ENCODE data around the gene ASIP. TPM values are rescaled to one million over a fixed set of nuclear protein-coding genes. Genes with fewer than 3 reads are reported as not detected.
A peak's percentile ranks its signal among the peaks of the same experiment; 100 is the strongest.

ASIP gene
- total and polyA plus RNA-seq, 2 of the 13 experiments (the other 11 are each of a cell fraction or from before 2014, with no cell fraction given) = not detected

GRCh38 chr20:34215711-34216381 lies 25.4 kb upstream of the ASIP start (continued):
- TF ChIP-seq SIX4 (CRISPR knock-in tag; IDR thresholded peaks at IDR 0.05) (peak; percentile 39; the same call in 1 of the 2 replicates), HHEX (CRISPR knock-in tag; IDR thresholded peaks at IDR 0.05) (no peak), GTF3A (CRISPR knock-in tag; conservative IDR thresholded peaks at IDR 0.05) (no peak), ZNF660 (CRISPR knock-in tag; IDR thresholded peaks at IDR 0.05; ENCODE audit: borderline replicate concordance, low read depth) (no peak), MEIS2 (CRISPR knock-in tag; IDR thresholded peaks at IDR 0.05) (peak; percentile 45; the same call in 1 of the 2 replicates), ZFP36L2 (CRISPR knock-in tag; IDR thresholded peaks at IDR 0.05) (no peak), SRSF4 (IDR thresholded peaks at IDR 0.05; ENCODE audit: low read depth, low read length, poor library complexity, severe bottlenecking) (no peak), SNAPC2 (CRISPR knock-in tag; IDR thresholded peaks at IDR 0.05) (no peak), ARID4A (CRISPR knock-in tag; IDR thresholded peaks at IDR 0.05; ENCODE audit: borderline replicate concordance) (peak; percentile 71; the same call in 1 of the 2 replicates), MTF1 (CRISPR knock-in tag; IDR thresholded peaks at IDR 0.05) (no peak), ZNF256 (CRISPR knock-in tag; conservative IDR thresholded peaks at IDR 0.05) (no peak), ERF (CRISPR knock-in tag; IDR thresholded peaks at IDR 0.05) (peak; percentile 72; the same call in 1 of the 2 replicates)
- TF ChIP-seq, protein P1, sequence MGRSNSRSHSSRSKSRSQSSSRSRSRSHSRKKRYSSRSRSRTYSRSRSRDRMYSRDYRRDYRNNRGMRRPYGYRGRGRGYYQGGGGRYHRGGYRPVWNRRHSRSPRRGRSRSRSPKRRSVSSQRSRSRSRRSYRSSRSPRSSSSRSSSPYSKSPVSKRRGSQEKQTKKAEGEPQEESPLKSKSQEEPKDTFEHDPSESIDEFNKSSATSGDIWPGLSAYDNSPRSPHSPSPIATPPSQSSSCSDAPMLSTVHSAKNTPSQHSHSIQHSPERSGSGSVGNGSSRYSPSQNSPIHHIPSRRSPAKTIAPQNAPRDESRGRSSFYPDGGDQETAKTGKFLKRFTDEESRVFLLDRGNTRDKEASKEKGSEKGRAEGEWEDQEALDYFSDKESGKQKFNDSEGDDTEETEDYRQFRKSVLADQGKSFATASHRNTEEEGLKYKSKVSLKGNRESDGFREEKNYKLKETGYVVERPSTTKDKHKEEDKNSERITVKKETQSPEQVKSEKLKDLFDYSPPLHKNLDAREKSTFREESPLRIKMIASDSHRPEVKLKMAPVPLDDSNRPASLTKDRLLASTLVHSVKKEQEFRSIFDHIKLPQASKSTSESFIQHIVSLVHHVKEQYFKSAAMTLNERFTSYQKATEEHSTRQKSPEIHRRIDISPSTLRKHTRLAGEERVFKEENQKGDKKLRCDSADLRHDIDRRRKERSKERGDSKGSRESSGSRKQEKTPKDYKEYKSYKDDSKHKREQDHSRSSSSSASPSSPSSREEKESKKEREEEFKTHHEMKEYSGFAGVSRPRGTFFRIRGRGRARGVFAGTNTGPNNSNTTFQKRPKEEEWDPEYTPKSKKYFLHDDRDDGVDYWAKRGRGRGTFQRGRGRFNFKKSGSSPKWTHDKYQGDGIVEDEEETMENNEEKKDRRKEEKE (IDR thresholded peaks at IDR 0.05) = no peak
- TF ChIP-seq, protein P2, sequence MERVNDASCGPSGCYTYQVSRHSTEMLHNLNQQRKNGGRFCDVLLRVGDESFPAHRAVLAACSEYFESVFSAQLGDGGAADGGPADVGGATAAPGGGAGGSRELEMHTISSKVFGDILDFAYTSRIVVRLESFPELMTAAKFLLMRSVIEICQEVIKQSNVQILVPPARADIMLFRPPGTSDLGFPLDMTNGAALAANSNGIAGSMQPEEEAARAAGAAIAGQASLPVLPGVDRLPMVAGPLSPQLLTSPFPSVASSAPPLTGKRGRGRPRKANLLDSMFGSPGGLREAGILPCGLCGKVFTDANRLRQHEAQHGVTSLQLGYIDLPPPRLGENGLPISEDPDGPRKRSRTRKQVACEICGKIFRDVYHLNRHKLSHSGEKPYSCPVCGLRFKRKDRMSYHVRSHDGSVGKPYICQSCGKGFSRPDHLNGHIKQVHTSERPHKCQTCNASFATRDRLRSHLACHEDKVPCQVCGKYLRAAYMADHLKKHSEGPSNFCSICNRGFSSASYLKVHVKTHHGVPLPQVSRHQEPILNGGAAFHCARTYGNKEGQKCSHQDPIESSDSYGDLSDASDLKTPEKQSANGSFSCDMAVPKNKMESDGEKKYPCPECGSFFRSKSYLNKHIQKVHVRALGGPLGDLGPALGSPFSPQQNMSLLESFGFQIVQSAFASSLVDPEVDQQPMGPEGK (CRISPR knock-in tag; IDR thresholded peaks at IDR 0.05) = peak; percentile 69
- TF ChIP-seq, protein P3, sequence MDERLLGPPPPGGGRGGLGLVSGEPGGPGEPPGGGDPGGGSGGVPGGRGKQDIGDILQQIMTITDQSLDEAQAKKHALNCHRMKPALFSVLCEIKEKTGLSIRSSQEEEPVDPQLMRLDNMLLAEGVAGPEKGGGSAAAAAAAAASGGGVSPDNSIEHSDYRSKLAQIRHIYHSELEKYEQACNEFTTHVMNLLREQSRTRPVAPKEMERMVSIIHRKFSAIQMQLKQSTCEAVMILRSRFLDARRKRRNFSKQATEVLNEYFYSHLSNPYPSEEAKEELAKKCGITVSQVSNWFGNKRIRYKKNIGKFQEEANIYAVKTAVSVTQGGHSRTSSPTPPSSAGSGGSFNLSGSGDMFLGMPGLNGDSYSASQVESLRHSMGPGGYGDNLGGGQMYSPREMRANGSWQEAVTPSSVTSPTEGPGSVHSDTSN (CRISPR knock-in tag; IDR thresholded peaks at IDR 0.05) = peak; percentile 76
- TF ChIP-seq, protein P4, sequence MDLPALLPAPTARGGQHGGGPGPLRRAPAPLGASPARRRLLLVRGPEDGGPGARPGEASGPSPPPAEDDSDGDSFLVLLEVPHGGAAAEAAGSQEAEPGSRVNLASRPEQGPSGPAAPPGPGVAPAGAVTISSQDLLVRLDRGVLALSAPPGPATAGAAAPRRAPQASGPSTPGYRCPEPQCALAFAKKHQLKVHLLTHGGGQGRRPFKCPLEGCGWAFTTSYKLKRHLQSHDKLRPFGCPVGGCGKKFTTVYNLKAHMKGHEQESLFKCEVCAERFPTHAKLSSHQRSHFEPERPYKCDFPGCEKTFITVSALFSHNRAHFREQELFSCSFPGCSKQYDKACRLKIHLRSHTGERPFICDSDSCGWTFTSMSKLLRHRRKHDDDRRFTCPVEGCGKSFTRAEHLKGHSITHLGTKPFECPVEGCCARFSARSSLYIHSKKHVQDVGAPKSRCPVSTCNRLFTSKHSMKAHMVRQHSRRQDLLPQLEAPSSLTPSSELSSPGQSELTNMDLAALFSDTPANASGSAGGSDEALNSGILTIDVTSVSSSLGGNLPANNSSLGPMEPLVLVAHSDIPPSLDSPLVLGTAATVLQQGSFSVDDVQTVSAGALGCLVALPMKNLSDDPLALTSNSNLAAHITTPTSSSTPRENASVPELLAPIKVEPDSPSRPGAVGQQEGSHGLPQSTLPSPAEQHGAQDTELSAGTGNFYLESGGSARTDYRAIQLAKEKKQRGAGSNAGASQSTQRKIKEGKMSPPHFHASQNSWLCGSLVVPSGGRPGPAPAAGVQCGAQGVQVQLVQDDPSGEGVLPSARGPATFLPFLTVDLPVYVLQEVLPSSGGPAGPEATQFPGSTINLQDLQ (CRISPR knock-in tag; IDR thresholded peaks at IDR 0.05) = no peak

Data from HepG2 (cell line).